ENCODE results near the gene PCDH15.

PCDH15 gene

GRCh38 chr10:54342058-54342457, 459.0 kb downstream of the PCDH15 start:
- DNase-seq = no peak

DNA sequence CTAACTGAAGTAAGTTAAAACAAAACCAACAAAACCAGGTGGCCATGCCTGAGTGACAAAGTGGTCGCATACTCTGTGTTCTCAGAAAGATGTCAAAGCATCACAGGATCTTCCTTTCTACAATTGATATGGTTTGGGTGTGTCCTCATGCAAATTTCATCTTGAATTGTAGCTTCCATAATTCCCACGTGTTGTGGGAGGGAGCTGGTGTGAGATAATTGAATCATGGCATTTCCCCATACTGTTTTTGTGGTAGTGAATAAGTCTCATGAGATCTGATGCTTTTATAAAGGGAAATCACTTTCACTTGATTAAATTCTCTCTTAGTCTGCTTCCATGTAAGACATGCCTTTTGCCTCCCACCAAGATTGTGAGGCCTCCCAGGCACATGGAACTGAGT, 465.7 kb downstream of the PCDH15 start:
- no peak for DNase-seq

- no peak for DNase-seq
Observed at GRCh38 chr10:54319341-54319740, 481.7 kb downstream of the PCDH15 start.

GRCh38 chr10:54318470-54318869, 482.6 kb downstream of the PCDH15 start:
- no peak for DNase-seq

DNA sequence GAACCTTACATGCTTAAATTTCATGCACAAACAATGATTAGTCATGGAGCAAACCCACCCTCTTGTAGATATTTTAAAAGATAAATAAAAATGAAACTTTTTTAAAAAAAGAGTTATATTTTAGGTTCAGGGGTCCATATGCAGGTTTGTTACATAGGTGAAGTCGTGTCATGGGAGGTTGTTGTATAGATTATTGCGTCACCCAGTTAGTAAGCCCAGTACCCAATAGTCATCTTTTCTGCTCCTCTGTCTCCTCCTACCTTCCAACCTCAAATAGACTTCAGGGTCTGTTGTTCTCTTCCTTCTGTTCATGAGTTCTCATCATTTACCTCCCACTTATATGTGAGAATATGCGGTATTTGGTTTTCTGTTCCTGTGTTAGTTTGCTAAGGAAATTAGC, 486.6 kb downstream of the PCDH15 start:
- no peak for DNase-seq

GRCh38 chr10:54284526-54285193, 516.4 kb downstream of the PCDH15 start:
- no peak for DNase-seq

GRCh38 chr10:54282012-54282411, 519.0 kb downstream of the PCDH15 start:
- no peak for DNase-seq

DNA sequence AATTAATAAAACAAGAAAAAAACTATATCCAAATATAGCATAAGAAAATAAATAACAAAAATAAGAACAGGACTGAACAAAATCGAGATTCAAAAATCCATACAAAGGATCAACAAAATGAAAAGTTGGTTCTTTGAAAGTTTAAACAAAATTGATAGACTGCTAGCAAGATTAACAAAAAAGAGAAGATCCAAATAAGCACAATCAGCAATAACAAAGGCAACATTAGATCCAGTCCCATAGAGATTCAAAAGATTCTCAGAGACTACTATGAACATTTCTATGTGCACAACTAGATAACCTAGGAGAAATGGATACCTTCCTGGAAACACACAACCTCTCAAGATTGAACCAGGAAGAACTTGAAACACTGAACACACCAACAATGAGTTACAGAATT, 534.6 kb downstream of the PCDH15 start:
- DNase-seq = no peak

DNA sequence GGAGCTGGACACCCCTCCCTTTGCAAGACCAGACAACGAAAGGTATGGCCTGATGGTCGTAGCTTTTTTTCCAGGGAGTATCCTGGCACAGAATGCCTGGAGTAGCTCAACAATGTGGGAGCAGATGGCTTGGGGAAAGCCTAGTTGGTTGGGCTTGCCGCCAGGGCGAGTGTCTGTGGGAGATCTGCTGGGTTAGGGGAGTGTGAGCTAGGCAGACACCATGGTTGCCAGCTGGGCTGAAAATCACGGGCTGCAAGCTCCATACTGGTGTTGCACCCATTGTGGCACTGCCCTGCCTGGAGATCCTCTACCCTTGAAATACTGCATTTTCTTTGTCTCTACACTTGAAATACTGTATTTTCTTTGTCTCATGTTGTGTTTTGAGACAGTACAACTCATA, 538.3 kb downstream of the PCDH15 start:
- no peak for DNase-seq

- DNase-seq = no peak
Observed at GRCh38 chr10:54259104-54259503, 541.9 kb downstream of the PCDH15 start.

GRCh38 chr10:54234832-54235231, 566.2 kb downstream of the PCDH15 start:
- DNase-seq = no peak

DNA sequence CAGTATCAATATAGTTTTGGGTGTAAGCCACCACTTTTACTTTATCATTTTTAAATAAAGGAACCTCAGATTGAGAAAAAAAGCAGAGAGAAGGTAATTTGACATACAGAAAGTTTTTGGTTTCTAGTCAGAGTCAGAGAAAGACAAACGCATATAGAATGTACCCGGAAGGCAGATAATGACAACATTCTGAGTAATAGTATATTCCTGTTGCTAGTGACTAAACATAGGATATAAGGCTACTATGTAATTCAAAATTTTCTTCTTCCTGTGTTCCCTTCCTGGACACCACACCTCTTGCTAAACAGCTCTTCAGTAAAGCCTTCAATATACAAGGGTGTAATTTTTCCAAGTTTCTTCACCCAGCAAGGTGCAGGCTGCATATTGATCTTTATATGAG, 597.6 kb downstream of the PCDH15 start:
- no peak for DNase-seq

- DNase-seq = no peak
Observed at GRCh38 chr10:54198051-54198450, 603.0 kb downstream of the PCDH15 start.

DNA sequence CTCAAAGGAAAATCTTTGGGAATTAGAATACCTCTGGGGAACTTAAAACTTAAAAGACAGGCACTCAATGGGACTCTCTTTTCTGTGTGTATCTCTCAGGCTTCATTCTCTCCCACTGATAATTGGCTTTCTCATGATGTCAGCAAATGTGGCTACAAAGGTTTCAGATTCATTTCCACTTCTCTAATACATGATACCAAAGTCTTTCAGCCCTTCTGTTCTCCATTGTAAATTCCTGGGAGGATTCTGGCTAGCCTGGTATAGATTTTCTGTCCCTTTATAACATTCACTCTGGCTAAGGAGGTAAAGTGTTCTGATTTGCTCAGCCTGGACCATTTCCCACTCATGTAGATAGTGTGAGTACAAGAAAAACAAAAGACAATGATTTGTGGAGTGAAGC, 606.2 kb downstream of the PCDH15 start:
- DNase-seq = no peak

- DNase-seq = no peak
Observed at GRCh38 chr10:54159924-54160323, 641.1 kb downstream of the PCDH15 start.

DNA sequence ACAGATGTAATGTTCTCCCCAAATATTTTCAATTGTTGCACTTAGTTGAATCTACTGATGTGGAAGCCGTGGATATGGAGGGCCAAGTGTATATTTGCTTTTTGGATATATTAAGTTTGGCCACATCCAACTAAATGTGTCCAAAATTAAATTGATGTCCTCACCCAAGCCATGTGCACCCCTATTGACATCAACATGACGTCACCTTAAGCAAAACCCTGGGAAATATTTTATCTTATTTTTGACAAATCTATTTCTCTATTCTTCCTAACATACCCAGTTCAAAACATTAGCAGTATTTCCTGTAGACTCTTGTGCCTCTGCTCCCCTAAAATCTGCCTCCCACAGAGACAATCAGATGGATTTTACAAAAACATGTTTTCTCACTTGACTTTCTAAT, 652.5 kb downstream of the PCDH15 start:
- DNase-seq = no peak

DNA sequence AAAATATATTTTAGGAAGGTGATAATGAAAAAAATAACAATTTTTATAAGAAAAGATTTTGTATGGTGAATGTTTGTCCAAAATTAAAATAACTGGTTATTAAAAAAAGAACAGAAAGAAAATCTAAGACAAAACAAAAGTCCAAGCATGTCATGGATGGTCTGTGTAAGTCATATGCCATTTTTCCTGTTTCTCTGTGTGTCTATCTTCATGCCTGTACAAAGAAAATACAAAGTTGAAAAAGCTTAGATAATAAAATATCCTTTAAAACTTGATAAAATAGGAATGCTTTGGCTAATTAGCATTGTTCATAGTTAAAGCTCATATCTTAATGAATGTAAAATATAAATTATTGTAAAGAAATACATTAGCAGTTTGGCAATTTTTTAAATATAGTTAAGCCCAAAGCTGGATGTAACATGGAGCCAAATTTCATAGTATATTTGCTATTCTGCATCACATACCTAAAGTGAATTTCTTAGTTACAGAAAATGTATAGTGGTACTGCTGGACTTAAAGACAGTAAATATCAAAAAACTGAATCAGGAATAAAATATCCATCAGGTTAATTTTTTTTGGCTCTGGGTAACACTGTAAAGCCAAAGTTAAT, 661.1 kb downstream of the PCDH15 start:
- no peak for DNase-seq

DNA sequence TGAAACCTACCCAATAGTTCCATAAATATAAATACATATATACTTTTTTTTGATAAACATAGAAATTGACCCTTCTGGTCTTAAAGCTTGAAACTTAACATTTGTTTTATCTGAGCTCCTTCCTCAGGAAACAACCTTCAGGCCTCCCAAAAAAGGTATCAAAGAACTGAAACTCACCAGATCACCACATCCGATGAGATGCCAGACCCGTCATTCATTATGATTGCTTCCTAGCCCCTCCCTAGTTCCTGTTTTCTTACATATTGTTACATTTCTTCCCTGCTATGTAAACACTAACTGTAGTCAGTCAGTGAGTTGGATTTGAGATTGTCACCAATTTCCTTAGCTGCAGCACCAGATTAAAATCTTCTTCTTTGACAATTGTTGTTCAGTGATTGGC, 663.6 kb downstream of the PCDH15 start:
- DNase-seq = no peak

GRCh38 chr10:54133203-54133602, 667.8 kb downstream of the PCDH15 start:
- no peak for DNase-seq

GRCh38 chr10:54131833-54132232, 669.2 kb downstream of the PCDH15 start:
- no peak for DNase-seq

- DNase-seq = no peak
Observed at GRCh38 chr10:54130394-54130793, 670.6 kb downstream of the PCDH15 start.

- no peak for DNase-seq
Observed at GRCh38 chr10:54125098-54125747, 675.8 kb downstream of the PCDH15 start.

- DNase-seq = no peak
Observed at GRCh38 chr10:54124209-54124885, 676.7 kb downstream of the PCDH15 start.

- no peak for DNase-seq
Observed at GRCh38 chr10:54120806-54121205, 680.2 kb downstream of the PCDH15 start.
